CD4-positive, alpha-beta T cell (primary cell): ENCODE data around the gene RGS16. TPM values are rescaled to one million over a fixed set of nuclear protein-coding genes. Genes with fewer than 3 reads are reported as not detected.

Experiments used
- ATAC-seq: fragments of 200-7000 bp; cut with Tn5 transposase; one replicate; pipeline ENCODE4 v1.10.0; 2022; ENCODE audit warnings: mild to moderate bottlenecking; ENCODE audit not compliant: poor library complexity
- CTCF ChIA-PET: fragments of 350-600 bp; sonication (Branson Sonifier 250); formaldehyde crosslinking; loops from one replicate; lab custom pipeline; 2021; ENCODE audit warnings: antibody characterized with exemption, inconsistent platforms; lab: Charles Lee
- POLR2A ChIA-PET: fragments of 350-600 bp; sonication (Branson Sonifier 250); formaldehyde crosslinking; loops from one replicate; lab custom pipeline; 2021; ENCODE audit warnings: antibody characterized with exemption, inconsistent platforms; lab: Charles Lee
- DNase-seq, 14 experiments: peaks; one replicate each; pipeline ENCODE4 v3.0.0-alpha.2; 2013 to 2020; ENCODE audit warnings: mixed read lengths in 2 of 14
- H3K27ac ChIP-seq, 2 donors: one replicate each; pipeline versions ENCODE4 v1.5.1 to v1.7.0; 2013; ENCODE audit warnings: low read length in 2 of 2, low read depth in 1 of 2, mild to moderate bottlenecking in 1 of 2
- H3K27me3 ChIP-seq, 2 experiments: 1 replicate in 1 of 2; 2 replicates in 1 of 2; pipeline versions ENCODE4 v1.6.1 to v1.7.0; 2013; ENCODE audit warnings: low read length in 2 of 2, control low read depth in 1 of 2, mild to moderate bottlenecking in 1 of 2, moderate library complexity in 1 of 2; ENCODE audit not compliant: insufficient read depth in 2 of 2, control insufficient read depth in 1 of 2
- H3K36me3 ChIP-seq: one replicate; pipeline ENCODE4 v1.6.1; 2013; ENCODE audit warnings: low read length, control low read depth; ENCODE audit not compliant: insufficient read depth
- H3K4me1 ChIP-seq: one replicate; pipeline ENCODE4 v1.6.1; 2013; ENCODE audit warnings: low read length, control low read depth; ENCODE audit not compliant: insufficient read depth
- H3K4me3 ChIP-seq: one replicate; pipeline ENCODE4 v1.5.1; 2013; ENCODE audit warnings: mild to moderate bottlenecking, low read length, moderate library complexity
- H3K9me3 ChIP-seq, 2 experiments: 1 replicate in 1 of 2; 2 replicates in 1 of 2; pipeline versions ENCODE4 v1.6.1 to v1.7.0; 2013; ENCODE audit warnings: low read length in 2 of 2, mild to moderate bottlenecking in 2 of 2, control low read depth in 1 of 2, moderate library complexity in 1 of 2; ENCODE audit not compliant: control insufficient read depth in 1 of 2, insufficient read depth in 1 of 2
- H3K27ac Mint-ChIP-seq: one replicate; pipeline ENCODE4 v1.8.0; 2020; ENCODE audit warnings: mixed read lengths
- H3K27me3 Mint-ChIP-seq: one replicate; pipeline ENCODE4 v1.8.0; 2021; ENCODE audit warnings: mixed read lengths
- H3K36me3 Mint-ChIP-seq: one replicate; pipeline ENCODE4 v1.8.0; 2021; ENCODE audit warnings: low read depth, mixed read lengths
- H3K4me1 Mint-ChIP-seq: one replicate; pipeline ENCODE4 v1.8.0; 2021; ENCODE audit warnings: low read depth, mixed read lengths
- H3K4me3 Mint-ChIP-seq: one replicate; pipeline ENCODE4 v1.8.0; 2020; ENCODE audit warnings: mild to moderate bottlenecking, mixed read lengths
- H3K9me3 Mint-ChIP-seq: one replicate; pipeline ENCODE4 v1.8.0; 2020; ENCODE audit warnings: mixed read lengths
- intact Hi-C, 2 experiments: fragments of 100-400 bp; cut with DNase I in 1 of 2; cut with micrococcal nuclease in 1 of 2; formaldehyde crosslinking; loops; one replicate each; pipeline versions ENCODE4 v1.15.1 to v1.9.0; 2023 to 2025; cut with DNase I, micrococcal nuclease
- total RNA-seq, 174 experiments: library from RNA in 2 of 174; stranded (reverse) in 2 of 174; gene quantifications; one replicate each; pipeline ENCODE4 v1.2.3 and lab custom pipeline; 2021 to 2026
- TF ChIP-seq, protein P1 (sequence below): fragments of 200-600 bp; IDR thresholded peaks from one replicate; pipeline ENCODE4 v1.8.0; 2022; ENCODE audit warnings: antibody characterized with exemption, mild to moderate bottlenecking

Gene RGS16
- total RNA-seq, 2 experiments from 2014 or later, result 16.3 to 16.4 TPM

DNA sequence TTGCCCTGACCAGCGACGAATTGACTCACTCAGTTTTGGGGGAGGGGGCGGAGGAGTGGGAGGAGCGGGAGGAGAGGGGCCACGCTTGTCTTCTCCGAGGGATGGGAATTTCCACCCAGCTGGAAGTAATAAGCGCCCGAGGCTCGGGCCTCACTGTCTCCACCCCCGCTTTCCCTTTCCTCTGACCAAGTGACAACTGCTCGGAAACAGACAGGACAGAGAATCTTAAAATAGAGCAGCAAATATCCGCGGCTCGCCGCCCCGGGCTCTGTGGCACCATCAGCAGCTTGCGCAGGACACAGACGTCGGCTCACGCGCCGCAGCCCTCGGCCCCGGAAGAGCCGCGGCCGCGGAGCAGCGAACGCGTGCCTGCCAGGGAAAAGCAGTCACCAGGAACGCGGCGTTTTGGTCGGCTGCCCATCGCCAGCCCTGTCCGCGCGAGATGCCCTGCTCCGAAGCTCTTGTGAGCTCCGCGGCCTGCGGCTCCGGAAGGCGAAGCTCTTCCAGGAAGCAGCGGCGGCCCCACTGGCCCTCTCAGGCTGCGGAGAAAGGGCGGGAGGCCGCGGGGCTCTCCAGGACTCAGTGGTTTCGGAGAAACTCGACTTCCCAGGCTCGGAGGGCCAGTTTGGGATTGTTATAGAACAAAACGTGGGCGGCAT, 10.7 kb upstream of the RGS16 start:
- ATAC-seq (no peak), DNase-seq (peak in 11 of 14 experiments; percentile 17 to 78 (median 43))
- TF ChIP-seq, protein P1, sequence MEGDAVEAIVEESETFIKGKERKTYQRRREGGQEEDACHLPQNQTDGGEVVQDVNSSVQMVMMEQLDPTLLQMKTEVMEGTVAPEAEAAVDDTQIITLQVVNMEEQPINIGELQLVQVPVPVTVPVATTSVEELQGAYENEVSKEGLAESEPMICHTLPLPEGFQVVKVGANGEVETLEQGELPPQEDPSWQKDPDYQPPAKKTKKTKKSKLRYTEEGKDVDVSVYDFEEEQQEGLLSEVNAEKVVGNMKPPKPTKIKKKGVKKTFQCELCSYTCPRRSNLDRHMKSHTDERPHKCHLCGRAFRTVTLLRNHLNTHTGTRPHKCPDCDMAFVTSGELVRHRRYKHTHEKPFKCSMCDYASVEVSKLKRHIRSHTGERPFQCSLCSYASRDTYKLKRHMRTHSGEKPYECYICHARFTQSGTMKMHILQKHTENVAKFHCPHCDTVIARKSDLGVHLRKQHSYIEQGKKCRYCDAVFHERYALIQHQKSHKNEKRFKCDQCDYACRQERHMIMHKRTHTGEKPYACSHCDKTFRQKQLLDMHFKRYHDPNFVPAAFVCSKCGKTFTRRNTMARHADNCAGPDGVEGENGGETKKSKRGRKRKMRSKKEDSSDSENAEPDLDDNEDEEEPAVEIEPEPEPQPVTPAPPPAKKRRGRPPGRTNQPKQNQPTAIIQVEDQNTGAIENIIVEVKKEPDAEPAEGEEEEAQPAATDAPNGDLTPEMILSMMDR, result no peak
- peaks cover 4% of the 10 kb centered on the region for H3K36me3 Mint-ChIP-seq
- peaks cover 4% of the 10 kb centered on the region for H3K9me3 Mint-ChIP-seq
- peaks cover 14 to 23% of the 10 kb centered on the region in 2 experiments for H3K27me3 ChIP-seq
- peaks cover 32% of the 10 kb centered on the region for H3K4me1 Mint-ChIP-seq
- peak overlapping the region; percentile 84 for H3K4me3 Mint-ChIP-seq
- CTCF ChIA-PET, result interaction anchor here (1.5 to 3.7 kb wide), 5 partner anchors 8 to 170 kb away, joined by 4 to 14 read pairs (median 12); no protein-coding TSS in a partner anchor
- intact Hi-C loops, result no loop called here
- no peaks in the 10 kb centered on the region for H3K36me3 ChIP-seq
- no peaks in the 10 kb centered on the region for H3K9me3 ChIP-seq
- POLR2A ChIA-PET, result interaction anchor here (0.6 to 4.0 kb wide), 6 partner anchors 10 to 38 kb away, joined by 3 to 55 read pairs (median 10); partner anchors contain the start of genes RGS16 and RNASEL
- H3K27me3 Mint-ChIP-seq, result peaks cover 49% of the 10 kb centered on the region
- peaks cover 36% of the 10 kb centered on the region for H3K4me1 ChIP-seq
- peak overlapping the region; percentile 57 for H3K4me3 ChIP-seq
- H3K27ac Mint-ChIP-seq, result peak overlapping the region; percentile 82
- no peak overlapping the region for H3K27ac ChIP-seq

DNA sequence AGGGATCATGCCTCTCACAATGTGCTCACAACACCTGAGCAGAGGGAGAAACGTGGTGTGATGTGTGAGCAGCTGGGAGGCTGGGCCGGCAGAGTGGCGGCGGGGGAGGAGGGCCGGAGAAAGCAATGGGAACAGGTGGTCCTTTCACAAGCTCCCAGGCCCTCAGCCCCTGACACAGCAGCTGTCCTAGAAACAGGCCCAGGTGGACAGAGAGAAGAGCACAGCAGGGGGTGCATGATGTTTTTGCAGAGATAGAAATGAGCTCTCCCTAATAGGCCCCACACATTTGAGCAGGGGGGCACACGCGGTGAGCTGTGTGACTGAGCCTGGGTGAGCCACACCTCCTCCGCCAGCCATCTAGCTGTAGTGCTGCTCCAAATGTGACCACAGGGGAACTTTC, 7.6 kb upstream of the RGS16 start:
- Histone ChIP-seq H3K27me3 (peaks cover 14 to 23% of the 10 kb centered on the region in 2 experiments), H3K4me3 (no peak overlapping the region), H3K27ac (no peak overlapping the region), H3K4me1 (peaks cover 30% of the 10 kb centered on the region), H3K36me3 (no peaks in the 10 kb centered on the region), H3K9me3 (no peaks in the 10 kb centered on the region)
- ChIA-PET CTCF (interaction anchor here (0.9 to 2.6 kb wide), 3 partner anchors 11 to 171 kb away, joined by 4 to 7 read pairs (median 4); no protein-coding TSS in a partner anchor), POLR2A (no interaction called here)
- intact Hi-C loops, result no loop called here
- no peak overlapping the region for H3K27ac Mint-ChIP-seq
- H3K27me3 Mint-ChIP-seq, result peaks cover 70% of the 10 kb centered on the region
- peaks cover 4% of the 10 kb centered on the region for H3K36me3 Mint-ChIP-seq
- H3K9me3 Mint-ChIP-seq, result no peaks in the 10 kb centered on the region
- DNase-seq (no peak), ATAC-seq (no peak)
- TF ChIP-seq, protein P1, result no peak
- peaks cover 23% of the 10 kb centered on the region for H3K4me1 Mint-ChIP-seq
- H3K4me3 Mint-ChIP-seq, result no peak overlapping the region

- H3K4me1 ChIP-seq, result peaks cover 26% of the 10 kb centered on the region
- Mint-ChIP-seq H3K4me3 (no peak overlapping the region), H3K27me3 (peaks cover 70% of the 10 kb centered on the region), H3K27ac (no peak overlapping the region), H3K9me3 (no peaks in the 10 kb centered on the region), H3K4me1 (peaks cover 18% of the 10 kb centered on the region), H3K36me3 (peaks cover 4% of the 10 kb centered on the region)
- ATAC-seq (no peak), DNase-seq (no peak)
- intact Hi-C loops, result no loop called here
- ChIA-PET POLR2A (no interaction called here), CTCF (interaction anchor here (1.7 to 2.6 kb wide), 2 partner anchors 10 to 16 kb away, joined by 4 to 7 read pairs; no protein-coding TSS in a partner anchor)
- H3K27me3 ChIP-seq, result peaks cover 14 to 23% of the 10 kb centered on the region in 2 experiments
- H3K36me3 ChIP-seq, result no peaks in the 10 kb centered on the region
- no peak overlapping the region for H3K4me3 ChIP-seq
- H3K27ac ChIP-seq, result no peak overlapping the region
- TF ChIP-seq, protein P1, result no peak
- no peaks in the 10 kb centered on the region for H3K9me3 ChIP-seq
These were observed 7.1 kb upstream of the RGS16 start for GRCh38 chr1:182611326-182611725.
